GM23338 (cell line): ENCODE results near the gene NTRK3. TPM values are rescaled to one million over a fixed set of nuclear protein-coding genes. Genes with fewer than 3 reads are reported as not detected.
"Not testable (repeated sequence)": the region's sequence is repeated elsewhere in the genome, so short reads cannot be mapped to it uniquely, and the experiment has no call there.

Experiments used
- ATAC-seq: fragments of 200-7000 bp; cut with Tn5 transposase; 3 replicates; pipeline ENCODE4 v1.9.1; 2020
- DNase-seq: peaks from one replicate; pipeline ENCODE4 v3.0.0-alpha.2; 2015; ENCODE audit warnings: low spot score
- H2AFZ ChIP-seq: fragments of 200-600 bp; sonication (generic); 2 replicates; pipeline ENCODE4 v1.8.0; 2016; ENCODE audit warnings: antibody characterized with exemption, mild to moderate bottlenecking, moderate library complexity
- H3F3A ChIP-seq: fragments of 200-600 bp; sonication (generic); replicated peaks from 2 replicates; pipeline ENCODE4 v1.8.0; 2017; ENCODE audit warnings: antibody characterized with exemption, mixed run types, low read depth
- H3K27ac ChIP-seq: fragments of 200-600 bp; sonication (generic); 2 replicates; pipeline ENCODE4 v1.6.1; 2016; ENCODE audit warnings: low read depth
- H3K27me3 ChIP-seq: fragments of 200-600 bp; sonication (generic); 2 replicates; pipeline ENCODE4 v1.8.0; 2016; ENCODE audit warnings: mild to moderate bottlenecking, mixed run types, moderate library complexity; ENCODE audit not compliant: insufficient read depth
- H3K36me3 ChIP-seq: fragments of 200-600 bp; sonication (generic); 2 replicates; pipeline ENCODE4 v1.8.0; 2016; ENCODE audit warnings: mild to moderate bottlenecking; ENCODE audit not compliant: insufficient read depth
- H3K4me1 ChIP-seq: fragments of 200-600 bp; sonication (generic); 2 replicates; pipeline ENCODE4 v1.8.0; 2016; ENCODE audit warnings: mild to moderate bottlenecking, moderate library complexity; ENCODE audit not compliant: insufficient read depth
- H3K4me2 ChIP-seq: fragments of 200-600 bp; sonication (generic); 2 replicates; pipeline ENCODE4 v1.7.1; 2017; ENCODE audit warnings: mixed run types
- H3K4me3 ChIP-seq: fragments of 200-600 bp; sonication (generic); 2 replicates; pipeline ENCODE4 v1.6.1; 2016; ENCODE audit warnings: mixed run types
- H3K79me2 ChIP-seq: fragments of 200-600 bp; sonication (generic); replicated peaks from 2 replicates; pipeline ENCODE4 v1.8.0; 2017; ENCODE audit warnings: mild to moderate bottlenecking; ENCODE audit not compliant: insufficient read depth
- H3K9me2 ChIP-seq: fragments of 200-600 bp; sonication (generic); 2 replicates; pipeline ENCODE4 v1.8.0; 2017; ENCODE audit not compliant: insufficient read depth
- H4K20me1 ChIP-seq: fragments of 200-600 bp; sonication (generic); replicated peaks from 2 replicates; pipeline ENCODE4 v1.8.0; 2017; ENCODE audit warnings: mild to moderate bottlenecking; ENCODE audit not compliant: insufficient read depth
- H3K27ac Mint-ChIP-seq: 2 replicates; pipeline ENCODE4 v1.8.0; 2020; ENCODE audit warnings: inconsistent platforms, mild to moderate bottlenecking, moderate library complexity, mixed read lengths
- H3K27me3 Mint-ChIP-seq: 3 replicates; pipeline ENCODE4 v1.8.0; 2022; ENCODE audit warnings: low read depth, mild to moderate bottlenecking, moderate library complexity, mixed read lengths, inconsistent platforms; ENCODE audit not compliant: insufficient read depth, poor library complexity
- H3K36me3 Mint-ChIP-seq: 3 replicates; pipeline ENCODE4 v1.8.0; 2021; ENCODE audit warnings: low read depth, mild to moderate bottlenecking, inconsistent platforms, moderate library complexity, mixed read lengths
- H3K4me1 Mint-ChIP-seq: 3 replicates; pipeline ENCODE4 v1.8.0; 2020; ENCODE audit warnings: mild to moderate bottlenecking, inconsistent platforms, mixed read lengths
- H3K4me3 Mint-ChIP-seq: 3 replicates; pipeline ENCODE4 v1.8.0; 2021; ENCODE audit warnings: moderate library complexity, mild to moderate bottlenecking, inconsistent platforms, mixed read lengths
- H3K9me3 Mint-ChIP-seq: 3 replicates; pipeline ENCODE4 v1.8.0; 2020; ENCODE audit warnings: moderate library complexity, mild to moderate bottlenecking, inconsistent platforms, mixed read lengths
- CREB1 ChIP-seq: fragments of 250-450 bp; sonication (Bioruptor Pico); IDR thresholded peaks from 2 replicates; pipeline ENCODE4 v1.5.0; 2020; ENCODE audit warnings: low read depth, mild to moderate bottlenecking, moderate library complexity
- CTCF ChIP-seq, 2 experiments: fragments of 200-600 bp in 1 of 2; sonication (generic) in 1 of 2; conservative IDR thresholded peaks; 2 replicates each; pipeline versions ENCODE4 v1.5.1 to v1.6.1; 2016 to 2017; ENCODE audit warnings: antibody characterized with exemption in 2 of 2, low read depth in 2 of 2, mild to moderate bottlenecking in 2 of 2, moderate library complexity in 1 of 2
- EZH2 ChIP-seq: fragments of 200-600 bp; sonication (generic); IDR thresholded peaks from one replicate; pipeline ENCODE4 v1.8.0; 2017; ENCODE audit warnings: antibody characterized with exemption, mild to moderate bottlenecking, low read depth; ENCODE audit not compliant: unreplicated experiment
- ZNF114 ChIP-seq: fragments of 250-450 bp; sonication (Bioruptor Pico); IDR thresholded peaks from 2 replicates; pipeline ENCODE4 v1.5.0; 2020; ENCODE audit warnings: mild to moderate bottlenecking, moderate library complexity
- ZNF331 ChIP-seq: fragments of 250-450 bp; sonication (Bioruptor Pico); IDR thresholded peaks from 2 replicates; pipeline ENCODE4 v1.5.0; 2020; ENCODE audit warnings: low read depth, mild to moderate bottlenecking, moderate library complexity
- ZNF462 ChIP-seq: fragments of 250-450 bp; sonication (Bioruptor Pico); IDR thresholded peaks from 2 replicates; pipeline ENCODE4 v1.5.0; 2020; ENCODE audit warnings: mild to moderate bottlenecking, moderate library complexity
- polyA plus RNA-seq: library from polyadenylated mRNA; unstranded; fragments of >200 nt; fragmentation: Nextera tagmentation; extraction: Ambion mirVana; gene quantifications from 2 replicates; pipeline ENCODE4 v1.2.1, GENCODE V29; 2016
- total RNA-seq: library from RNA; depleted of rRNA; stranded (reverse); fragments of >200 nt; shearing (Covaris generic); gene quantifications from 2 replicates; pipeline ENCODE4 v1.2.3, GENCODE V29; 2014

Gene NTRK3
- total and polyA plus RNA-seq, 2 experiments from 2014 or later: 3.1 to 5.3 TPM

- ATAC-seq (no peak), DNase-seq (no peak)
- Mint-ChIP-seq H3K36me3 (no peaks in the 10 kb centered on the region), H3K9me3 (peaks cover 5% of the 10 kb centered on the region), H3K27ac (no peak overlapping the region), H3K4me1 (no peaks in the 10 kb centered on the region), H3K4me3 (no peak overlapping the region), H3K27me3 (no peaks in the 10 kb centered on the region)
- Histone ChIP-seq H2AFZ (no peak overlapping the region), H3F3A (no peaks in the 10 kb centered on the region), H3K4me3 (no peak overlapping the region), H3K36me3 (no peaks in the 10 kb centered on the region), H3K79me2 (no peaks in the 10 kb centered on the region), H3K9me2 (peaks cover 7% of the 10 kb centered on the region; the same call in 1 of the 2 replicates), H3K27ac (no peak overlapping the region), H3K27me3 (no peaks in the 10 kb centered on the region), H3K4me1 (no peaks in the 10 kb centered on the region), H3K4me2 (no peak overlapping the region), H4K20me1 (no peaks in the 10 kb centered on the region)
- TF ChIP-seq ZNF114 (CRISPR knock-in tag): no peak
- no peak for TF ChIP-seq ZNF331 (CRISPR knock-in tag)
- TF ChIP-seq EZH2: no peak
- no peak for TF ChIP-seq CTCF (conservative IDR thresholded peaks at IDR 0.05; ENCODE audit: low read depth in 2 of 2)
- TF ChIP-seq CREB1 (CRISPR knock-in tag): no peak
These were observed 413.2 kb downstream of the NTRK3 start for GRCh38 chr15:87843312-87843711.

- peaks cover 4% of the 10 kb centered on the region for H3K27me3 Mint-ChIP-seq
- Histone ChIP-seq H2AFZ (no peak overlapping the region), H3K9me2 (peaks cover 7% of the 10 kb centered on the region; the same call in 1 of the 2 replicates), H3K27me3 (no peaks in the 10 kb centered on the region), H4K20me1 (no peaks in the 10 kb centered on the region), H3K27ac (no peak overlapping the region), H3K79me2 (no peaks in the 10 kb centered on the region), H3K36me3 (no peaks in the 10 kb centered on the region), H3K4me3 (no peak overlapping the region), H3K4me1 (no peaks in the 10 kb centered on the region), H3F3A (no peaks in the 10 kb centered on the region), H3K4me2 (no peak overlapping the region)
- no peak overlapping the region for H3K4me3 Mint-ChIP-seq
- peaks cover 12% of the 10 kb centered on the region for H3K9me3 Mint-ChIP-seq
- H3K36me3 Mint-ChIP-seq: peaks cover 7% of the 10 kb centered on the region; the same call in 1 of the 3 replicates
- no peak for DNase-seq
- H3K4me1 Mint-ChIP-seq: no peaks in the 10 kb centered on the region
- no peak overlapping the region for H3K27ac Mint-ChIP-seq
- ATAC-seq: no peak
- TF ChIP-seq ZNF462: no peak
- no peak for TF ChIP-seq CREB1 (CRISPR knock-in tag)
These were observed 415.0 kb downstream of the NTRK3 start for GRCh38 chr15:87841426-87841998.

GRCh38 chr15:87835830-87836229, 420.7 kb downstream of the NTRK3 start:
- H3K27ac ChIP-seq, H3K4me1 Mint-ChIP-seq, H2AFZ ChIP-seq, DNase-seq, H3F3A ChIP-seq, H3K36me3 ChIP-seq, H3K27ac Mint-ChIP-seq, H3K4me3 ChIP-seq, H3K4me1 ChIP-seq, H3K9me2 ChIP-seq, H3K27me3 Mint-ChIP-seq, H3K4me2 ChIP-seq, H3K27me3 ChIP-seq, H4K20me1 ChIP-seq, H3K4me3 Mint-ChIP-seq, H3K79me2 ChIP-seq, ATAC-seq: not testable (repeated sequence)
- Mint-ChIP-seq H3K36me3 (peaks cover 22% of the 10 kb centered on the region), H3K9me3 (peaks cover 34% of the 10 kb centered on the region)
